ENCODE measurements around the gene OR52H1. TPM values are rescaled to one million over a fixed set of nuclear protein-coding genes. Genes with fewer than 3 reads are reported as not detected.

The OR52H1 gene
- total and polyA plus RNA-seq, 2 donors (not counting 3 experiments of a cell fraction or from before 2014, with no cell fraction given): 0.33 TPM; not detected in 1

DNA sequence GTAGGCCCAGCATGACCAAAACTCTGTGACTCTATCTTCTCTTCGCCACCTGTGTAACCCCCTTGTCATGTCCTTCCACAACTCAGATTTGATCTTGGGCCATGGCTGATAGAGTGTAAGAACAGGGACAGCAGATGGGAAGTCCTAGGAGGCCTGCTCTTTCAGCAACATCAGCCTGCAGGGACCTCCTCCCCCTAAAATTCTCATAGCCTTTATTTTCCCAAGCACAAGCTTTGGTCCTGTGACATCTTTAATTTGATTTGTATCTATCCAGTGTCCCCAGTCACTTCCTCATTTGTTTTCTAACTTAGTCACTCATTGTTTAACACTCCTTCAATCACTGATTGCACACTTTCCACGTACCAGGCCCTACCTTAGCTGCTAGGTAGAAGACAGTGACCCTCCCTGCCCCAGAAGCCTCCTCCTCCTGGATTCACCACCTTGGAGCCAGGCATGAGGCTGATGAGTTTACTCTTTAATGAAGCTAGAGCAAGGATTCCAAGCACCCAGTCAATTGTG, 43.9 kb downstream of the OR52H1 start:
- Histone ChIP-seq H3K27me3 (ENCODE audit: control insufficient read depth in 2 of 2, insufficient read depth in 2 of 2, low read length in 2 of 2) (peaks cover 0 to 3% of the 10 kb centered on the region in 2 experiments), H3K4me2 (ENCODE audit: insufficient read depth, low read length) (no peak overlapping the region), H3K9ac (replicated peaks; ENCODE audit: extremely low read depth, insufficient read depth, low read length) (no peak overlapping the region), H3K4me1 (ENCODE audit: control insufficient read depth, extremely low read depth, insufficient read depth, low read length) (no peaks in the 10 kb centered on the region), H3K4me3 (replicated peaks in 1 of 3; ENCODE audit: insufficient read depth in 1 of 3, low read depth in 1 of 3, low read length in 3 of 3) (no peak overlapping the region), H3K36me3 (ENCODE audit: control insufficient read depth in 2 of 2, extremely low read depth in 1 of 2, insufficient read depth in 2 of 2, low read length in 2 of 2) (no peaks in the 10 kb centered on the region), H3K79me2 (ENCODE audit: control insufficient read depth, insufficient read depth, low read length) (no peaks in the 10 kb centered on the region), H3K9me1 (replicated peaks; ENCODE audit: control insufficient read depth, extremely low read depth, insufficient read depth, low read length) (no peaks in the 10 kb centered on the region), H3K27ac (ENCODE audit: insufficient read depth, low read depth, low read length) (no peak overlapping the region), H4K20me1 (replicated peaks; ENCODE audit: control insufficient read depth, extremely low read depth, insufficient read depth, low read length) (no peaks in the 10 kb centered on the region), H2AFZ (ENCODE audit: low read depth, low read length) (no peak overlapping the region), H3K9me3 (replicated peaks; ENCODE audit: control insufficient read depth, insufficient read depth, low read length) (no peaks in the 10 kb centered on the region)
- FAIRE-seq: no peak
- no peak for DNase-seq (ENCODE audit: low read depth, low spot score)
- intact Hi-C loops (cut with micrococcal nuclease): no loop called here
- POLR2A ChIA-PET: no interaction called here
- BruUV-seq (replicated peaks): no TSS peak
- TF ChIP-seq FOS (IDR thresholded peaks at IDR 0.05; ENCODE audit: borderline replicate concordance, insufficient read depth, low read length): no peak
- TF ChIP-seq, protein P1, sequence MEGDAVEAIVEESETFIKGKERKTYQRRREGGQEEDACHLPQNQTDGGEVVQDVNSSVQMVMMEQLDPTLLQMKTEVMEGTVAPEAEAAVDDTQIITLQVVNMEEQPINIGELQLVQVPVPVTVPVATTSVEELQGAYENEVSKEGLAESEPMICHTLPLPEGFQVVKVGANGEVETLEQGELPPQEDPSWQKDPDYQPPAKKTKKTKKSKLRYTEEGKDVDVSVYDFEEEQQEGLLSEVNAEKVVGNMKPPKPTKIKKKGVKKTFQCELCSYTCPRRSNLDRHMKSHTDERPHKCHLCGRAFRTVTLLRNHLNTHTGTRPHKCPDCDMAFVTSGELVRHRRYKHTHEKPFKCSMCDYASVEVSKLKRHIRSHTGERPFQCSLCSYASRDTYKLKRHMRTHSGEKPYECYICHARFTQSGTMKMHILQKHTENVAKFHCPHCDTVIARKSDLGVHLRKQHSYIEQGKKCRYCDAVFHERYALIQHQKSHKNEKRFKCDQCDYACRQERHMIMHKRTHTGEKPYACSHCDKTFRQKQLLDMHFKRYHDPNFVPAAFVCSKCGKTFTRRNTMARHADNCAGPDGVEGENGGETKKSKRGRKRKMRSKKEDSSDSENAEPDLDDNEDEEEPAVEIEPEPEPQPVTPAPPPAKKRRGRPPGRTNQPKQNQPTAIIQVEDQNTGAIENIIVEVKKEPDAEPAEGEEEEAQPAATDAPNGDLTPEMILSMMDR (IDR thresholded peaks at IDR 0.05; ENCODE audit: extremely low read depth in 1 of 2, insufficient read depth in 1 of 2, low read depth in 1 of 2, low read length in 2 of 2): no peak
- dilution Hi-C loops (cut with MboI; ENCODE audit: extremely low pct_ligation_motif_present, low sequenced_read_pairs): no loop called here
- CTCF ChIA-PET: no interaction called here

DNA sequence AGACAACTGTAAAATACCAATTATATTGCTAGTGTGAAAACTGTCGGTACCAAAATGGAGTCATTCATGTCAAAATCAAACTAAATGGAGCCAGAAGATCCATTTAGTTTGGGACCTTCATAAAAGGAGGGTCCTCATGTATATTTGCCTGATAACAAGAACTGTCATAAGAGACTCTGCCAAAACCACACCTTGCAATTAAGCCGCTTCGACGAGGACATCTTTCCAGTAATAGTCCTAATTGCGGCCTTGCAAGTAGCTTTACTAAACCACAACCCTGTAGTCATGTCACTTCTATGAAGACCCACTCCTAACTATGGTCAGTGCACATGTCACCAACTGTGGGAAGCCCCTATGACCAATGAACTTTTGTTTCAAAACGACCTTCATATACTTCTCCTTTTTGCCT, 47.9 kb downstream of the OR52H1 start:
- no peak for TF ChIP-seq GATA2 (IDR thresholded peaks at IDR 0.05; ENCODE audit: insufficient read depth, insufficient read length, low read depth, low read length)
- TF ChIP-seq, protein P2, sequence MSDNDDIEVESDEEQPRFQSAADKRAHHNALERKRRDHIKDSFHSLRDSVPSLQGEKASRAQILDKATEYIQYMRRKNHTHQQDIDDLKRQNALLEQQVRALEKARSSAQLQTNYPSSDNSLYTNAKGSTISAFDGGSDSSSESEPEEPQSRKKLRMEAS (IDR thresholded peaks at IDR 0.05; ENCODE audit: insufficient read depth, insufficient read length): no peak
- TF ChIP-seq FOS (IDR thresholded peaks at IDR 0.05; ENCODE audit: borderline replicate concordance, insufficient read depth, low read length): no peak
- no peak for TF ChIP-seq MYC (IDR thresholded peaks at IDR 0.05; ENCODE audit: low read depth, low read length)
- TF ChIP-seq, protein P1 (IDR thresholded peaks at IDR 0.05; ENCODE audit: extremely low read depth in 1 of 2, insufficient read depth in 1 of 2, low read depth in 1 of 2, low read length in 2 of 2): no peak
- TF ChIP-seq POLR2AphosphoS5 (IDR thresholded peaks at IDR 0.05; ENCODE audit: insufficient read depth, low read depth, low read length): no peak
- no peak for TF ChIP-seq EZH2 (IDR thresholded peaks at IDR 0.05; ENCODE audit: borderline replicate concordance, low read depth, low read length, severe bottlenecking)
- no peak for TF ChIP-seq POLR2A (IDR thresholded peaks at IDR 0.05; ENCODE audit: low read depth, low read length)
- no peak for TF ChIP-seq JUN (IDR thresholded peaks at IDR 0.05; ENCODE audit: borderline replicate concordance, insufficient read depth, insufficient read length, low read depth)
- DNase-seq (ENCODE audit: low read depth, low spot score) (no peak), FAIRE-seq (no peak)
- H3K79me2 ChIP-seq (ENCODE audit: control insufficient read depth, insufficient read depth, low read length): no peaks in the 10 kb centered on the region
- no peaks in the 10 kb centered on the region for H3K9me3 ChIP-seq (replicated peaks; ENCODE audit: control insufficient read depth, insufficient read depth, low read length)
- H3K36me3 ChIP-seq (ENCODE audit: control insufficient read depth in 2 of 2, extremely low read depth in 1 of 2, insufficient read depth in 2 of 2, low read length in 2 of 2): no peaks in the 10 kb centered on the region
- no peak overlapping the region for H3K4me3 ChIP-seq (replicated peaks in 1 of 3; ENCODE audit: insufficient read depth in 1 of 3, low read depth in 1 of 3, low read length in 3 of 3)
- CTCF ChIA-PET: no interaction called here
- BruUV-seq (replicated peaks): no TSS peak
- intact Hi-C loops (cut with micrococcal nuclease) (no loop called here), dilution Hi-C loops (cut with MboI; ENCODE audit: extremely low pct_ligation_motif_present, low sequenced_read_pairs) (no loop called here)
- H2AFZ ChIP-seq (ENCODE audit: low read depth, low read length): no peak overlapping the region
- no peaks in the 10 kb centered on the region for H4K20me1 ChIP-seq (replicated peaks; ENCODE audit: control insufficient read depth, extremely low read depth, insufficient read depth, low read length)
- POLR2A ChIA-PET: no interaction called here
- H3K27me3 ChIP-seq (ENCODE audit: control insufficient read depth in 2 of 2, insufficient read depth in 2 of 2, low read length in 2 of 2): peaks cover 0 to 1% of the 10 kb centered on the region in 2 experiments
- H3K27ac ChIP-seq (ENCODE audit: insufficient read depth, low read depth, low read length): no peak overlapping the region
- no peaks in the 10 kb centered on the region for H3K9me1 ChIP-seq (replicated peaks; ENCODE audit: control insufficient read depth, extremely low read depth, insufficient read depth, low read length)
- H3K4me2 ChIP-seq (ENCODE audit: insufficient read depth, low read length): no peak overlapping the region
- H3K4me1 ChIP-seq (ENCODE audit: control insufficient read depth, extremely low read depth, insufficient read depth, low read length): no peaks in the 10 kb centered on the region
- no peak overlapping the region for H3K9ac ChIP-seq (replicated peaks; ENCODE audit: extremely low read depth, insufficient read depth, low read length)
